Loucy (cell line): Measurements from ENCODE around the gene KCNA10.

Source experiments
- CTCF ChIP-seq: fragments of 200-600 bp; sonication (generic); conservative IDR thresholded peaks from 2 replicates; pipeline ENCODE4 v1.5.1; 2014; ENCODE audit warnings: mild to moderate bottlenecking, antibody characterized with exemption, low read length
- EZH2phosphoT487 ChIP-seq: fragments of 200-600 bp; IDR thresholded peaks from 2 replicates; pipeline ENCODE4 v1.6.1; 2018; ENCODE audit warnings: antibody characterized with exemption, mild to moderate bottlenecking, moderate library complexity, borderline replicate concordance

- TF ChIP-seq CTCF: no peak
- TF ChIP-seq EZH2phosphoT487: no peak
Measured at GRCh38 chr1:110488161-110488560, 30.8 kb downstream of the KCNA10 start.
